HepG2 (cell line): Measurements from ENCODE around the gene CHCHD6. TPM values are rescaled to one million over a fixed set of nuclear protein-coding genes. Genes with fewer than 3 reads are reported as not detected.

ENCODE experiments used
- ATAC-seq: fragments of 200-7000 bp; cut with Tn5 transposase; 3 replicates; pipeline ENCODE4 v1.9.1; 2020; ENCODE audit warnings: mild to moderate bottlenecking, moderate library complexity
- BruUV-seq: library from RNA; stranded (reverse); fragments of 400-500 nt; replicated peaks from 2 replicates; lab custom pipeline; 2021; lab: Mats Ljungman, UMichigan
- CTCF ChIA-PET: fragments of 300-600 bp; formaldehyde crosslinking; extraction: SDS; loops from one replicate; lab custom pipeline; 2021; ENCODE audit warnings: low total read pairs, inconsistent platforms, low intra/inter-chr PET ratio; lab: Yijun Ruan, JAX
- POLR2A ChIA-PET: fragments of 350-600 bp; sonication (Branson Sonifier 250); formaldehyde crosslinking; loops from one replicate; lab custom pipeline; 2020; ENCODE audit warnings: antibody characterized with exemption, inconsistent platforms; lab: Yijun Ruan, JAX
- DNase-seq: peaks from one replicate; pipeline ENCODE4 v3.0.0-alpha.2; 2015; ENCODE audit warnings: low spot score
- FAIRE-seq: peaks from 3 replicates; lab custom pipeline; 2011; peaks lifted over from hg19 to GRCh38; lab: Jason Lieb, UNC
- H2AFZ ChIP-seq: one replicate; pipeline ENCODE4 v1.6.1; 2011; ENCODE audit warnings: low read length, inconsistent platforms
- H3K27ac ChIP-seq: fragments of 300-600 bp; 3 replicates; pipeline ENCODE4 v1.8.0; 2011; ENCODE audit warnings: mixed run types, mild to moderate bottlenecking, mixed read lengths, low read length, inconsistent platforms; ENCODE audit not compliant: insufficient read depth; ENCODE audit errors: extremely low read length
- H3K27me3 ChIP-seq, 2 experiments: fragments of 200-600 bp in 1 of 2; 2 replicates in 1 of 2; 3 replicates in 1 of 2; pipeline versions ENCODE4 v1.6.0 to v1.8.0; 2011; ENCODE audit warnings: low read length in 2 of 2, mild to moderate bottlenecking in 2 of 2, moderate library complexity in 2 of 2, inconsistent platforms in 1 of 2; ENCODE audit not compliant: insufficient read depth in 2 of 2, control insufficient read depth in 1 of 2
- H3K36me3 ChIP-seq, 2 experiments: fragments of 200-600 bp in 1 of 2; replicated peaks in 1 of 2; 2 replicates in 1 of 2; 3 replicates in 1 of 2; pipeline versions ENCODE4 v1.5.1 to v1.8.0; 2011; ENCODE audit warnings: low read length in 2 of 2, inconsistent platforms in 1 of 2; ENCODE audit not compliant: insufficient read depth in 2 of 2, control insufficient read depth in 1 of 2
- H3K4me1 ChIP-seq: 2 replicates; pipeline ENCODE4 v1.5.1; 2012; ENCODE audit warnings: low read length, inconsistent platforms; ENCODE audit not compliant: insufficient read depth
- H3K4me2 ChIP-seq: 2 replicates; pipeline ENCODE4 v1.6.0; 2011; ENCODE audit warnings: low read depth, low read length, inconsistent platforms
- H3K4me3 ChIP-seq, 3 experiments: fragments of 200-600 bp in 1 of 3; sonication (generic), shearing (Covaris generic) in 1 of 3; replicated peaks in 1 of 3; 2 replicates each; pipeline ENCODE4 v1.5.1; 2011 to 2016; ENCODE audit warnings: low read length in 3 of 3, inconsistent platforms in 2 of 3, low read depth in 2 of 3, mild to moderate bottlenecking in 2 of 3, control low read depth in 1 of 3, mixed read lengths in 1 of 3; ENCODE audit not compliant: insufficient read depth in 1 of 3
- H3K79me2 ChIP-seq: one replicate; pipeline ENCODE4 v1.6.1; 2011; ENCODE audit warnings: low read length, inconsistent platforms; ENCODE audit not compliant: insufficient read depth
- H3K9ac ChIP-seq: 2 replicates; pipeline ENCODE4 v1.6.0; 2011; ENCODE audit warnings: mild to moderate bottlenecking, low read depth, low read length, inconsistent platforms; ENCODE audit not compliant: insufficient read depth
- H3K9me3 ChIP-seq: 2 replicates; pipeline ENCODE4 v1.5.1; 2012; ENCODE audit warnings: mild to moderate bottlenecking, low read length
- H4K20me1 ChIP-seq: 2 replicates; pipeline ENCODE4 v1.6.0; 2011; ENCODE audit warnings: inconsistent platforms, mild to moderate bottlenecking, low read length, moderate library complexity; ENCODE audit not compliant: insufficient read depth
- CC2D1A ChIP-seq: sonication (generic); formaldehyde crosslinking; IDR thresholded peaks from 2 replicates; pipeline ENCODE4 v1.8.1; 2023; ENCODE audit warnings: mild to moderate bottlenecking, missing genetic modification reagents
- GABPA ChIP-seq, 2 experiments: IDR thresholded peaks; 2 replicates each; pipeline ENCODE4 v1.6.1; 2011 to 2016; ENCODE audit warnings: low read depth in 2 of 2, low read length in 1 of 2, missing biosample characterization in 1 of 2, missing genetic modification characterization in 1 of 2
- GPN1 ChIP-seq: sonication (generic); formaldehyde crosslinking; IDR thresholded peaks from 2 replicates; pipeline ENCODE4 v1.5.1; 2020; ENCODE audit warnings: missing genetic modification reagents, borderline replicate concordance
- HDAC2 ChIP-seq: sonication (generic); formaldehyde crosslinking; IDR thresholded peaks from 2 replicates; pipeline ENCODE4 v1.4.0; 2020; ENCODE audit warnings: missing genetic modification reagents
- MXD4 ChIP-seq: IDR thresholded peaks from 2 replicates; pipeline ENCODE4 v1.6.1; 2016; ENCODE audit warnings: mild to moderate bottlenecking, missing biosample characterization, missing genetic modification reagents
- NFE2L2 ChIP-seq: fragments of 150-350 bp; IDR thresholded peaks from 2 replicates; pipeline ENCODE4 v1.6.1; 2014; ENCODE audit warnings: low read length
- POLR2G ChIP-seq: fragments of 200-400 bp; formaldehyde crosslinking; IDR thresholded peaks from 2 replicates; pipeline ENCODE4 v1.6.1; 2018; ENCODE audit warnings: mild to moderate bottlenecking, low read depth, low read length, moderate library complexity
- RAD21 ChIP-seq: fragments of 450-650 bp; formaldehyde crosslinking; IDR thresholded peaks from 2 replicates; pipeline ENCODE4 v1.5.0; 2020; ENCODE audit warnings: mild to moderate bottlenecking
- RFXAP ChIP-seq: sonication (generic); formaldehyde crosslinking; IDR thresholded peaks from 2 replicates; pipeline ENCODE4 v1.4.0; 2020; ENCODE audit warnings: missing genetic modification reagents, borderline replicate concordance
- SETDB1 ChIP-seq: sonication (generic); formaldehyde crosslinking; IDR thresholded peaks from 2 replicates; pipeline ENCODE4 v1.5.1; 2020; ENCODE audit warnings: missing genetic modification reagents, mild to moderate bottlenecking, borderline replicate concordance
- SMAD1 ChIP-seq: sonication (generic); formaldehyde crosslinking; IDR thresholded peaks from 2 replicates; pipeline ENCODE4 v1.4.0; 2020; ENCODE audit warnings: missing genetic modification reagents, low read depth, mild to moderate bottlenecking, borderline replicate concordance
- STAG1 ChIP-seq: sonication (generic); formaldehyde crosslinking; IDR thresholded peaks from 2 replicates; pipeline ENCODE4 v1.4.0; 2020; ENCODE audit warnings: missing genetic modification reagents
- TERF1 ChIP-seq: sonication (generic); formaldehyde crosslinking; IDR thresholded peaks from 2 replicates; pipeline ENCODE4 v1.8.0; 2022; ENCODE audit warnings: mild to moderate bottlenecking, missing genetic modification reagents, moderate library complexity
- XRCC5 ChIP-seq: fragments of 200-400 bp; formaldehyde crosslinking; optimal IDR thresholded peaks from 2 replicates; pipeline ENCODE3; 2017; ENCODE audit warnings: mild to moderate bottlenecking, low read length
- ZNF101 ChIP-seq: sonication (generic); formaldehyde crosslinking; IDR thresholded peaks from 2 replicates; pipeline ENCODE4 v1.4.0; 2020; ENCODE audit warnings: mild to moderate bottlenecking, low read depth, missing genetic modification reagents, borderline replicate concordance
- ZNF251 ChIP-seq: sonication (generic); formaldehyde crosslinking; IDR thresholded peaks from 2 replicates; pipeline ENCODE4 v1.9.0; 2021; ENCODE audit warnings: mild to moderate bottlenecking, missing genetic modification reagents
- ZNF275 ChIP-seq: sonication (generic); formaldehyde crosslinking; IDR thresholded peaks from 2 replicates; pipeline ENCODE4 v1.8.0; 2022; ENCODE audit warnings: missing genetic modification reagents, mild to moderate bottlenecking, inconsistent platforms, borderline replicate concordance
- ZNF44 ChIP-seq: sonication (generic); formaldehyde crosslinking; IDR thresholded peaks from 2 replicates; pipeline ENCODE4 v1.5.1; 2020; ENCODE audit warnings: mild to moderate bottlenecking, missing genetic modification reagents
- ZNF574 ChIP-seq: sonication (generic); formaldehyde crosslinking; IDR thresholded peaks from 2 replicates; pipeline ENCODE4 v1.4.0; 2020; ENCODE audit warnings: missing genetic modification reagents
- ZNF660 ChIP-seq: sonication (generic); formaldehyde crosslinking; IDR thresholded peaks from 2 replicates; pipeline ENCODE4 v1.5.1; 2020; ENCODE audit warnings: mild to moderate bottlenecking, low read depth, missing genetic modification reagents, borderline replicate concordance
- WGBS: methylation state at CpG from one replicate; pipeline ENCODE4 v1.1.6; 2017; ENCODE audit warnings: low lambda C conversion rate; 5-methylcytosine and 5-hydroxymethylcytosine counted together
- in situ Hi-C: cut with HindIII; loops from 2 replicates; pipeline ENCODE4 v1.10.0; 2017; ENCODE audit warnings: low pct_unique_long_range_greater_than_20kb; ENCODE audit not compliant: extremely low pct_ligation_motif_present
- intact Hi-C: fragments of 100-400 bp; cut with micrococcal nuclease; formaldehyde crosslinking; loops from one replicate; pipeline ENCODE4 v1.10.0; 2022; ENCODE audit not compliant: unreplicated experiment
- polyA plus RNA-seq, 8 experiments: library from polyadenylated mRNA; depleted of rRNA in 3 of 8; stranded (reverse) in 7 of 8; unstranded in 1 of 8; fragments of >200 nt; fragmentation: Illumina TruSeq in 4 of 8; extraction: Trizol in 4 of 8; gene quantifications; 2 replicates each; pipeline versions ENCODE4 v1.2.1 to v1.2.3, GENCODE V29; 2011 to 2016; ENCODE audit warnings: low read depth in 4 of 8, missing spikeins in 1 of 8, mixed read lengths in 1 of 8; ENCODE audit not compliant: insufficient read depth in 1 of 8
- total RNA-seq, 5 experiments: library from RNA; depleted of rRNA; stranded (reverse); fragments of >200 nt; fragmentation: Illumina TruSeq; extraction: Trizol; gene quantifications; 2 replicates each; pipeline ENCODE4 v1.2.3, GENCODE V29; 2016; ENCODE audit warnings: low read depth in 1 of 5

The CHCHD6 gene
- total and polyA plus RNA-seq, 2 of the 13 experiments (the other 11 are each of a cell fraction or from before 2014, with no cell fraction given) = 20.3 to 20.8 TPM

- Histone ChIP-seq H4K20me1 (no peaks in the 10 kb centered on the region; the same call in 1 of the 2 replicates), H3K9ac (no peak overlapping the region), H2AFZ (no peak overlapping the region), H3K4me2 (peak overlapping the region; percentile 65), H3K9me3 (no peaks in the 10 kb centered on the region), H3K4me3 (peak overlapping the region in 1 of 3 experiments; percentile 53; a peak in 1 of 6 replicates), H3K79me2 (no peaks in the 10 kb centered on the region), H3K27ac (no peak overlapping the region), H3K27me3 (peaks cover 6 to 57% of the 10 kb centered on the region in 2 experiments; a peak in 4 of 5 replicates), H3K36me3 (no peaks in the 10 kb centered on the region), H3K4me1 (peaks cover 17% of the 10 kb centered on the region)
- intact Hi-C loops = loop anchor here (1.0 to 10.0 kb wide), 5 partner anchors 67 to 863 kb away; partner anchors contain the start of gene PLXNA1
- peak; percentile 59 for DNase-seq
- ChIA-PET CTCF (interaction anchor here (1.5 to 1.9 kb wide), 2 partner anchors 68 to 776 kb away, joined by 6 to 9 read pairs; no protein-coding TSS in a partner anchor), POLR2A (no interaction called here)
- 13% methylated on average over 4 of the region's 20 CpGs for WGBS
- no TSS peak for BruUV-seq
- in situ Hi-C loops = loop anchor here (5.0 to 10.0 kb wide), 2 partner anchors 295 to 778 kb away; no protein-coding TSS in a partner anchor
- peak; percentile 97 for ATAC-seq
- peak; percentile 57 for FAIRE-seq
- TF ChIP-seq POLR2G (no peak), TERF1 (CRISPR knock-in tag) (no peak), XRCC5 (peak; percentile 81), ZNF101 (no peak), ZNF275 (CRISPR knock-in tag) (no peak), STAG1 (CRISPR knock-in tag) (peak; percentile 92), GABPA (IDR thresholded peaks at IDR 0.05; ENCODE audit: low read depth, low read length) (no peak), GABPA (CRISPR knock-in tag; IDR thresholded peaks at IDR 0.05; ENCODE audit: low read depth) (no peak), CC2D1A (CRISPR knock-in tag) (no peak), RAD21 (CRISPR knock-in tag) (peak; percentile 89), ZNF660 (no peak), MXD4 (CRISPR knock-in tag) (peak; percentile 34; the same call in 1 of the 2 replicates), RFXAP (CRISPR knock-in tag) (0 out of 2 replicates have a peak, but pooled peaks have one; percentile 38), GPN1 (CRISPR knock-in tag) (no peak), HDAC2 (CRISPR knock-in tag) (no peak), ZNF251 (no peak), ZNF44 (0 out of 2 replicates have a peak, but pooled peaks have one; percentile 54), SMAD1 (CRISPR knock-in tag) (0 out of 2 replicates have a peak, but pooled peaks have one; percentile 24), SETDB1 (CRISPR knock-in tag) (no peak), NFE2L2 (no peak), ZNF574 (CRISPR knock-in tag) (no peak)
Measured at GRCh38 chr3:126679318-126679751, 24.7 kb upstream of the CHCHD6 start.
